Stimulated activated CD4-positive, alpha-beta T cell treated with anti-CD3 and anti-CD28 coated beads, TNF-alpha, amount 100 ng/mL, for 24 hours (primary cell): ENCODE data around the gene CLEC12A.

Experiments used
- DNase-seq, 3 experiments: peaks; one replicate each; pipeline ENCODE4 v3.0.0-alpha.2; 2020; ENCODE audit warnings: low read depth in 3 of 3

Gene CLEC12A

DNA sequence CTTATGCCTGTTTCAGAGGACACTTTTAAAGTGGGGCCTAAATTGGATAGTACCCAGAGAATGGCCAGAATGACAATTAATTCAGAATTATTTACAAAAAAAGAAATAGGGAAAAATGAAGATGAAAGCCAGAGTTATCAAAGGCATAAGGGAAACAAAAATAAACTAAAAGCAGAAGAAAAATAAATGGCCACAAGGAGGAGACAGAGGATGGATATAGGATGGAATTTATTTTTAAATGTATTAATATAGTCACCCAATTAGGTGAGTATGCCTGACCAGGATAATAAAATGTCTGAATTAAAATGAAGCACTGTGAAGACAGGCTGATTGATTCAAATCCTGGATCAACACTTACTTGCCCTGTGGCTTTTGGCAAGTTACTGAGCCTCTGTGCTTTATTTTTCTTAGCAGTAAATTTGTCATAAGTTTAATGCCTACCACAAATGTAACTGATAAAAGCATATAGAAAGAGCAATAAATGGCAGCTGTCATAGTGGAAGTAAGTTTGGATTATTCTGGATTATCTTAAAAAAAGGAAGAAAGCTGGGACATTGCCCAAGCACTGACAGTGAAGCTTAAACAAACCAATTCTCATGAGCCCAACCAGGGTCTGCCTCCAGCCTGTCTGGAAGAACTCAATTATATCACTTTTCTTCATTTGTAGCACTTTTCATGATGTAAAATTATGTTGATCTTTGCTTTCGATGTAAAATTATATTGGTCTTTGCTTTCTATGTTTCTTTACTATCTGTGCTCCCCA, 62.8 kb downstream of the CLEC12A start:
- no peak for DNase-seq
